Measurements from ENCODE around the gene SCTR.

The SCTR gene

DNA sequence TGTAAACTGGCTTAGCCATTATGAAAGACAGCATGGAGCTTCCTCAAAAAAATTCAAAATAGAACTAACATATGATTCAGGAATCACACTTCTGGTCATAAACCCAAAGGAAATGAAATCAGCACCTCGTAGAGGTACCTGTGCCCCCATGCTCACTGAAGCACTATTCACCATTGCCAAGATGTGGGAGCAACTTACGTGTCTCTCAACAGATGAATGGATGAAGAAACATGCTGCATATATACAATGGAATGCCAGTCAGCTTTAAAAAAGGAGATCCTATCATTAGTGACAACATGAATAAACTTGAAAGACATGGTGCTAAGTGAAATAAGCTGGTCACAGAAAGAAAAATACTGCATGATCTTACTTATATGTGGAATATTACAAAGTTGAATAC is 8.2 kb downstream of the SCTR start:
- TF ChIP-seq, protein P1, sequence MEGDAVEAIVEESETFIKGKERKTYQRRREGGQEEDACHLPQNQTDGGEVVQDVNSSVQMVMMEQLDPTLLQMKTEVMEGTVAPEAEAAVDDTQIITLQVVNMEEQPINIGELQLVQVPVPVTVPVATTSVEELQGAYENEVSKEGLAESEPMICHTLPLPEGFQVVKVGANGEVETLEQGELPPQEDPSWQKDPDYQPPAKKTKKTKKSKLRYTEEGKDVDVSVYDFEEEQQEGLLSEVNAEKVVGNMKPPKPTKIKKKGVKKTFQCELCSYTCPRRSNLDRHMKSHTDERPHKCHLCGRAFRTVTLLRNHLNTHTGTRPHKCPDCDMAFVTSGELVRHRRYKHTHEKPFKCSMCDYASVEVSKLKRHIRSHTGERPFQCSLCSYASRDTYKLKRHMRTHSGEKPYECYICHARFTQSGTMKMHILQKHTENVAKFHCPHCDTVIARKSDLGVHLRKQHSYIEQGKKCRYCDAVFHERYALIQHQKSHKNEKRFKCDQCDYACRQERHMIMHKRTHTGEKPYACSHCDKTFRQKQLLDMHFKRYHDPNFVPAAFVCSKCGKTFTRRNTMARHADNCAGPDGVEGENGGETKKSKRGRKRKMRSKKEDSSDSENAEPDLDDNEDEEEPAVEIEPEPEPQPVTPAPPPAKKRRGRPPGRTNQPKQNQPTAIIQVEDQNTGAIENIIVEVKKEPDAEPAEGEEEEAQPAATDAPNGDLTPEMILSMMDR (IDR thresholded peaks at IDR 0.05; ENCODE audit: low read length) = no peak
- TF ChIP-seq EZH2 (optimal IDR thresholded peaks at IDR 0.05; ENCODE audit: low read depth, low read length) = no peak
- no peak for TF ChIP-seq EZH2phosphoT487 (IDR thresholded peaks at IDR 0.05; ENCODE audit: low read length)
- Histone ChIP-seq H3K4me2 (ENCODE audit: low read depth, low read length) (no peak overlapping the region), H2AFZ (ENCODE audit: low read length) (no peak overlapping the region), H3K79me2 (ENCODE audit: low read length) (no peaks in the 10 kb centered on the region), H4K20me1 (ENCODE audit: insufficient read depth, low read length) (no peaks in the 10 kb centered on the region), H3K4me3 (ENCODE audit: low read length) (no peak overlapping the region), H3K27ac (ENCODE audit: low read length) (no peak overlapping the region), H3K9me2 (replicated peaks; ENCODE audit: insufficient read depth, low read length) (no peaks in the 10 kb centered on the region), H3K36me3 (replicated peaks; ENCODE audit: insufficient read depth, low read length) (no peaks in the 10 kb centered on the region), H3K9ac (ENCODE audit: low read length) (no peak overlapping the region), H3F3A (ENCODE audit: insufficient read depth, low read length) (no peaks in the 10 kb centered on the region), H3K9me3 (replicated peaks; ENCODE audit: insufficient read depth, low read length) (no peaks in the 10 kb centered on the region), H3K4me1 (ENCODE audit: low read length) (no peaks in the 10 kb centered on the region), H3K27me3 (replicated peaks; ENCODE audit: insufficient read depth, low read length) (no peaks in the 10 kb centered on the region)
- no peak for DNase-seq

DNA sequence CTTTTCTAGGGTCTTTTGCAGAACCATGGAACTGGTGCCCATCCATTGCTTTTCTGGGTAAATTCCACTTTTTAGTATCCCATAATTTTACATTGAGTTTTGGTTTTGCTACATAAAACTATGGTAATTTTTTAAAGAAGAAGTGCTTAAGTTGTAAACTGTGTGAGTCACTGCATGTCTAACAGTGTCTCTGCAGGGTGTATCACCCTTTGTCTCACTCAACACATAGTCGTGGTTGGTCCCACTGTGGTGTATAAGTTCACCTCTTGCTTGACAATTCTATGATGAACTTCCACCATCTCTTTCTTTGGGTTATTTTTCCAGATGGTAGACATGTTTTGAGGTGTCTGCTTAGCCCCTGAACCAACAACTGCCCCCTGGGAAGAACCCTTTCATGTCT is 10.5 kb downstream of the SCTR start:
- DNase-seq = no peak
- Histone ChIP-seq H3K36me3 (replicated peaks; ENCODE audit: insufficient read depth, low read length) (no peaks in the 10 kb centered on the region), H2AFZ (ENCODE audit: low read length) (no peak overlapping the region), H3F3A (ENCODE audit: insufficient read depth, low read length) (no peaks in the 10 kb centered on the region), H3K9me2 (replicated peaks; ENCODE audit: insufficient read depth, low read length) (no peaks in the 10 kb centered on the region), H4K20me1 (ENCODE audit: insufficient read depth, low read length) (no peaks in the 10 kb centered on the region), H3K4me3 (ENCODE audit: low read length) (no peak overlapping the region), H3K4me2 (ENCODE audit: low read depth, low read length) (no peak overlapping the region), H3K9me3 (replicated peaks; ENCODE audit: insufficient read depth, low read length) (no peaks in the 10 kb centered on the region), H3K27me3 (replicated peaks; ENCODE audit: insufficient read depth, low read length) (no peaks in the 10 kb centered on the region), H3K9ac (ENCODE audit: low read length) (no peak overlapping the region), H3K27ac (ENCODE audit: low read length) (no peak overlapping the region), H3K4me1 (ENCODE audit: low read length) (no peaks in the 10 kb centered on the region), H3K79me2 (ENCODE audit: low read length) (no peaks in the 10 kb centered on the region)
- TF ChIP-seq, protein P1 (IDR thresholded peaks at IDR 0.05; ENCODE audit: low read length) = no peak
- TF ChIP-seq EZH2phosphoT487 (IDR thresholded peaks at IDR 0.05; ENCODE audit: low read length) (no peak), EZH2 (optimal IDR thresholded peaks at IDR 0.05; ENCODE audit: low read depth, low read length) (no peak)

DNA sequence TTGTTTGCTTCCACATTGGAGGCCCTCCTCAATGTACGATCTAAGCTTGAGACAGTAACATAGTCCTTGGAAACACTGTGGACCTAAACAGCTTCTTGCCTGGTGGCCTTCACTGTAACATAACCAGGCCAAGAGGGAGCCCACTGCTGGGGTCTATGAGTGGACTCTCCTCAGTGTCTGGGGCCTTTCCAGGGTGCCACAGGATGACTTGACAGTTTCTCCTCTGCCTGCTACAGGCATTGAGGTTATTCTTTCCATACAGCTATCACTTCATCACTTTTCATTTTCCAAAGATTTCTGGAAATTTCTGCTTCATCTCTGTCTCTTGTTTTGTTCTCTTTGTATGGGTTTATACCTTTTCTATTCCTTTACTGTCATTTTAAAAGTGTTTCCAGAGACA is 11.3 kb downstream of the SCTR start:
- Histone ChIP-seq H3K9ac (ENCODE audit: low read length) (no peak overlapping the region), H3K4me3 (ENCODE audit: low read length) (no peak overlapping the region), H3K36me3 (replicated peaks; ENCODE audit: insufficient read depth, low read length) (no peaks in the 10 kb centered on the region), H3K4me1 (ENCODE audit: low read length) (no peaks in the 10 kb centered on the region), H3K27ac (ENCODE audit: low read length) (no peak overlapping the region), H3K27me3 (replicated peaks; ENCODE audit: insufficient read depth, low read length) (no peaks in the 10 kb centered on the region), H3K9me2 (replicated peaks; ENCODE audit: insufficient read depth, low read length) (no peaks in the 10 kb centered on the region), H3F3A (ENCODE audit: insufficient read depth, low read length) (no peaks in the 10 kb centered on the region), H3K79me2 (ENCODE audit: low read length) (no peaks in the 10 kb centered on the region), H3K4me2 (ENCODE audit: low read depth, low read length) (no peak overlapping the region), H4K20me1 (ENCODE audit: insufficient read depth, low read length) (no peaks in the 10 kb centered on the region), H3K9me3 (replicated peaks; ENCODE audit: insufficient read depth, low read length) (no peaks in the 10 kb centered on the region), H2AFZ (ENCODE audit: low read length) (no peak overlapping the region)
- DNase-seq = no peak
- no peak for TF ChIP-seq EZH2 (optimal IDR thresholded peaks at IDR 0.05; ENCODE audit: low read depth, low read length)
- TF ChIP-seq EZH2phosphoT487 (IDR thresholded peaks at IDR 0.05; ENCODE audit: low read length) = no peak
- TF ChIP-seq, protein P1 (IDR thresholded peaks at IDR 0.05; ENCODE audit: low read length) = no peak
